ENCODE measurements around the gene PEMT. TPM values are rescaled to one million over a fixed set of nuclear protein-coding genes. Genes with fewer than 3 reads are reported as not detected.

The PEMT gene
- total RNA-seq, 2 donors from 2014 or later, result 16.9 to 23.8 TPM

DNA sequence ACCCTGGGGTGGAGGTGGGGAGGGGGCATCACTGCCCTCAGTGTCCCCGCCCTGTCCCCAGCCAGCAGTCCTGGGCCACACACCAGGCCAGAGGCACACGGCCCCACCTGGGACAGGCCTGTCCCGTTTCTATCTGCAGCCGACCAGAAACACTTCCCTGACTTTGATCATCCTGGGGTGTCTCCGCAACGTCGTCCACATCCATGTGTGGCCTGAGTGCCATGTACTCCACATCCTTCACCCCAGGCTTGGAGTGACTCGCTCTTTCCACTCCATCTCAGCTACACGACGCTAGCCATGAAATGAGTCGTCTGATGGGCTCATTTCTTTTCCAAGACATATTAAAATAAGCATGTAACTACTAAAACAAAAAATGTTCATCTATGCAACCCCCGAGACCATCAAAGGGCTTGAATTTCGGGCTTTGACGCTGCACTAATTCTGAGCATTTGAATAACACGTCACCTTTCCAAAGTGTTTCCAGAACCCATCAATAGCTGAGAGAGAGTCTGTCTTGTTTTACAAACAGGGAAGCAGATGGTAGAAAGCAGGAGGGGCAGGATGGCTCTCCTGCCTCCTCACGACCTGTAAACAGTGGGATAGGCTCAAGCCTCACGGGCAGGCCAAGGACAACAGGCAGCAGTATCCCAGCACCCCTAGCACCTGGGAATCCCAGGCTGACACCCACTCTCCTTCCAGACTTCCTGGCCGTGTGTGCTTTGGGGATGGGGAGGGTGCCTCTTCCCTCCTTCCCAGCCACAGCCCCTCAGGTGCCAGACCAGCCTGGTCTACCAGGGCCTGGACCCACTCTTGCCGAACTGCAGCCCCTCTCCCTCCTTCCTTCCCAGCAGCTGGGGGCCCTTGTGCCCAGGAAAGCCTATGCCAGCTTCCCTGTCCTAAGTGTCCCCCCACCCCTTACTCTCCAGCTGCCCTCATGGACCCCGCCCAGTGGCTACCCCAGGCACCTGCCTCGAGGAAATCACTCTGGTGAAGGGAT lies 75.3 kb downstream of the PEMT start:
- TF ChIP-seq, protein P1, sequence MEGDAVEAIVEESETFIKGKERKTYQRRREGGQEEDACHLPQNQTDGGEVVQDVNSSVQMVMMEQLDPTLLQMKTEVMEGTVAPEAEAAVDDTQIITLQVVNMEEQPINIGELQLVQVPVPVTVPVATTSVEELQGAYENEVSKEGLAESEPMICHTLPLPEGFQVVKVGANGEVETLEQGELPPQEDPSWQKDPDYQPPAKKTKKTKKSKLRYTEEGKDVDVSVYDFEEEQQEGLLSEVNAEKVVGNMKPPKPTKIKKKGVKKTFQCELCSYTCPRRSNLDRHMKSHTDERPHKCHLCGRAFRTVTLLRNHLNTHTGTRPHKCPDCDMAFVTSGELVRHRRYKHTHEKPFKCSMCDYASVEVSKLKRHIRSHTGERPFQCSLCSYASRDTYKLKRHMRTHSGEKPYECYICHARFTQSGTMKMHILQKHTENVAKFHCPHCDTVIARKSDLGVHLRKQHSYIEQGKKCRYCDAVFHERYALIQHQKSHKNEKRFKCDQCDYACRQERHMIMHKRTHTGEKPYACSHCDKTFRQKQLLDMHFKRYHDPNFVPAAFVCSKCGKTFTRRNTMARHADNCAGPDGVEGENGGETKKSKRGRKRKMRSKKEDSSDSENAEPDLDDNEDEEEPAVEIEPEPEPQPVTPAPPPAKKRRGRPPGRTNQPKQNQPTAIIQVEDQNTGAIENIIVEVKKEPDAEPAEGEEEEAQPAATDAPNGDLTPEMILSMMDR (IDR thresholded peaks at IDR 0.05), result no peak
- intact Hi-C loops (cut with DNase I), result no loop called here
- H3K27ac ChIP-seq, result no peak overlapping the region
- no peak overlapping the region for H3K9ac ChIP-seq (ENCODE audit: low read depth in 2 of 2, low read length in 2 of 2)
- DNase-seq, result no peak
- no peaks in the 10 kb centered on the region for H3K27me3 ChIP-seq
- no peaks in the 10 kb centered on the region for H3K36me3 ChIP-seq
- no peaks in the 10 kb centered on the region for H3K9me3 ChIP-seq
- H3K4me3 ChIP-seq, result no peak overlapping the region
- no peaks in the 10 kb centered on the region for H3K4me1 ChIP-seq

DNA sequence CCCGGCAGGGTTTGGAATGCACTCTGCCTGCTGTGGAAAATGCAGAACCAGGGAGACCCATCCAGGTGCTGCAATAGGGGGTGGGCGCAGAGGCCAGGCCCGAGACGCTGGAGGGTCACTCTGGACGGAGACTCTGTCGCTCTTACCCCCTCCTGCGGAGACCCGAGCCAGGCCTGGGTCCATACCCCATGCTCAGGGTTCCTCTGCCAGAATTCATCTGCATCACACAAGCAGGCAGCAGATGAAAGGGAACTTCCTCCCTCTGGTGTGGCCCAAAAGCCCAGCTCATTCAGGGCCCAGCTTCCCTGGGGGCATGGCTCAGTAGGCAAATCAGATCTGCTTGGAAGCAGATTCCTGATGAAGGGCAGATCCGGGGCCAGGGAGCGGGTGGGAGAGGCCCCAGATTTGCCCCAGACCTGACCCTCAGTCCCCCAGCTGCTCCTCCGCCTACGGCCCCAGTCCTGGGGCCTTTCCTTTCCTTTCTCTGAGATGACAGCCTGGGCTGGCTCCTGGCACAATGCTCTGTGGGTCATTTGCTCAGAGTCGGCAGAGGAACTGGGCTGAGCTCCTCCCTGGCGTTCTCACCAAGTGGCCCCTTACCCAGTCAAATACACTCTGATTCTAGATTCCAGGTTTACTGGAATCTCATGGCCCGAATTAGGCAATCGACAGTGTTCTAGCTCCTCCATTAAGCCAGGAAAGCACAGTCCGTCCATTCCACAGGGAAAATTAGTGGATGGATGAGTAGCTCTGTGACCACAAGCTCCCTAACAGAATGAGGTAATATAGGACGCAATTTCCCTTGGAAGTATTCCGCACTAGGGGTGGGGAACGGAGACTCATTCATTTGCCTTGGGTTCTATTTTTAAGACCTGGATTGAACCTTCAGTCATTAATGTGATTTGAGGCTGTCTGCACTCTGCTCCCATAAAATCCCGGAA lies 76.2 kb downstream of the PEMT start:
- no peaks in the 10 kb centered on the region for H3K4me1 ChIP-seq
- no peak overlapping the region for H3K27ac ChIP-seq
- DNase-seq, result no peak
- no peaks in the 10 kb centered on the region for H3K27me3 ChIP-seq
- no peaks in the 10 kb centered on the region for H3K9me3 ChIP-seq
- H3K36me3 ChIP-seq, result no peaks in the 10 kb centered on the region
- no peak overlapping the region for H3K9ac ChIP-seq (ENCODE audit: low read depth in 2 of 2, low read length in 2 of 2)
- intact Hi-C loops (cut with DNase I), result no loop called here
- TF ChIP-seq, protein P1 (IDR thresholded peaks at IDR 0.05), result no peak
- no peak overlapping the region for H3K4me3 ChIP-seq

DNA sequence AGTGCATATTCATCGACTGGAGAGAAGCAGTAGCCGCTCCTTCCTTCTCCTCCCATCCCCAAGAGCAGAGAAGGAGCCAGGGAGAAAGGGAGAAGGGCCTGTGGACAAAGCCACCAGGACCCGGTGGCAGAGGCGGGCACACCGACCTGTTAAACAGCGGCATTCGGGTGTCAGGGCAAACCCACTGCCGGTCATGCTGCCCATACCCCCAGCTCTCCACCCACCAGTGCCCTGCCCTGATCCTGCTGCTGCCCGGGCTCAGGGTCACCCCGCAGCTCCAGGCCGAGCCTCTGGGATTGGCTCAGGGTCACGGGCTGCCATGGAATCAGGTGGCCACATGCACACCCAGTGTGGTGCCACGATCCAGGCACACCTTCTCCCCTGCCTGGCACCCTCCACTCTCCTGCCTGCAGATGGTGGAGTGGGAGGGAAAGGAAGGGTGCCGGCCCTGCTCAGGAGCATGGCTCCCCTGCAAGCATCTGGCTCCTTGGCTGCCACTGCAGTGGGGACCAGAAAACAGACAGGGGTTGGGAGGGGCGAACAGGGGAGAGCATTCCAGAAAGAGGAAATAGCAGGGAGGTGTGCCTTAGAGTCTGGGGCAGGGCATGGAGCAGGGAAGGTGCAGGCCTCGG lies 77.0 kb downstream of the PEMT start:
- Histone ChIP-seq H3K4me1 (no peaks in the 10 kb centered on the region), H3K27ac (no peak overlapping the region), H3K27me3 (no peaks in the 10 kb centered on the region), H3K9ac (ENCODE audit: low read depth in 2 of 2, low read length in 2 of 2) (no peak overlapping the region), H3K36me3 (no peaks in the 10 kb centered on the region), H3K4me3 (no peak overlapping the region), H3K9me3 (no peaks in the 10 kb centered on the region)
- intact Hi-C loops (cut with DNase I), result no loop called here
- TF ChIP-seq, protein P1 (IDR thresholded peaks at IDR 0.05), result no peak
- no peak for DNase-seq

DNA sequence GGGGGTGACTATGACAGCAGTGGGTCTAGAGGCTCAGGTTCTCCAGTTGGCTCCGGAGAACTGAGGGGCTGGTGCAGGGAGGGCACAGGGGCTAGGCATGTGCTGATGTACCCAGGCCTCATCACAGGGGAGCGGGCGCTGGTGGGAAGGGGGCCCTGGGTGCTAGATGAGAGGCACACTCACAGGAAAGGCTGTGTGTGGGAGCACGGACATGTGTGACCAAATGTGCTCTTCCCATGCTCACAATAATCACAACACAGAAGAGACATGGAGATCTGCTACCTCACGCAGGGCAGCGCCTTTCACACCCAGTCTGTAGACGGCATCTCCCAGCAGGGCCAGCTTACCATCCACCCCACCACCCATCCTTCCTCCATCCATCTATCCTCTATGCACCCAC lies 77.9 kb downstream of the PEMT start:
- TF ChIP-seq, protein P1 (IDR thresholded peaks at IDR 0.05), result no peak
- no peak for DNase-seq
- intact Hi-C loops (cut with DNase I), result no loop called here

DNA sequence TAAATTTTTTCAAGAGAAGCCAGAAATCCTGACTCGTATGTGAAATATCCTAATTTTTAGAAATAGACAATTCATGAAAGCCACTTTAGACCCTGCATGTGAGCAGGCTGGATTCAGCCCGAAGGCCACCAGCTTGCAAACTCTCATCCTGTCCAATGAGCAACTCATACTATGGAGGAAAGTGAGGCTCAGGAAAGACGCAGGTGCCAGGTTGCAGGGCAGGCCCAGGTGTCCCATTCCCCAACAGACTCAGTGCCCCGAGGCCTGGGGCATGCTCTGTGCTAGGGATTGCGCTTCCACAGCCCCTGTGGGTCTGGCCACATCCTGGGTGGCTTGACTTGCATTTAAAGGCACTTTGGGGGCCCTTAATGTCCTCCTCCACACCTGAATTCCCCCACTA lies 78.6 kb downstream of the PEMT start:
- TF ChIP-seq, protein P1 (IDR thresholded peaks at IDR 0.05), result no peak
- Histone ChIP-seq H3K4me1 (no peaks in the 10 kb centered on the region), H3K36me3 (no peaks in the 10 kb centered on the region), H3K27ac (no peak overlapping the region), H3K4me3 (no peak overlapping the region), H3K27me3 (no peaks in the 10 kb centered on the region), H3K9me3 (no peaks in the 10 kb centered on the region), H3K9ac (ENCODE audit: low read depth in 2 of 2, low read length in 2 of 2) (no peak overlapping the region)
- intact Hi-C loops (cut with DNase I), result no loop called here
- no peak for DNase-seq

More for the DNA sequence above, 77.9 kb downstream of the PEMT start:
- Histone ChIP-seq H3K4me1 (no peaks in the 10 kb centered on the region), H3K36me3 (no peaks in the 10 kb centered on the region), H3K9ac (ENCODE audit: low read depth in 2 of 2, low read length in 2 of 2) (no peak overlapping the region), H3K27me3 (no peaks in the 10 kb centered on the region), H3K27ac (no peak overlapping the region), H3K4me3 (no peak overlapping the region), H3K9me3 (no peaks in the 10 kb centered on the region)
